ENCODE data around the gene UTRN. TPM values are rescaled to one million over a fixed set of nuclear protein-coding genes. Genes with fewer than 3 reads are reported as not detected.

Gene UTRN
- total and polyA plus RNA-seq, 12 donors, result 7.6 to 194 (median 96.3) TPM

GRCh38 chr6:144316862-144317195, 31.7 kb downstream of the UTRN start:
- Histone ChIP-seq H3K27ac (peak overlapping the region in 1 of 5 donors; percentile 14), H3K36me3 (replicated peaks in 1 of 2) (no peaks in the 10 kb centered on the region), H3K27me3 (no peaks in the 10 kb centered on the region), H3K9me3 (replicated peaks in 1 of 3) (no peaks in the 10 kb centered on the region), H3K4me1 (replicated peaks in 1 of 2) (peaks cover 21 to 33% of the 10 kb centered on the region in 2 donors), H3K4me3 (no peak overlapping the region)
- no peak for DNase-seq
- TF ChIP-seq CTCF (IDR thresholded peaks at IDR 0.05), result no peak
- no peak for TF ChIP-seq POLR2A (IDR thresholded peaks at IDR 0.05)
- intact Hi-C loops (cut with DNase I), result no loop called here

- DNase-seq, result no peak
- Histone ChIP-seq H3K9me3 (replicated peaks in 1 of 3) (no peaks in the 10 kb centered on the region), H3K4me3 (no peak overlapping the region), H3K36me3 (replicated peaks in 1 of 2) (no peaks in the 10 kb centered on the region), H3K27me3 (no peaks in the 10 kb centered on the region), H3K27ac (no peak overlapping the region), H3K4me1 (replicated peaks in 1 of 2) (peaks cover 25 to 33% of the 10 kb centered on the region in 2 donors)
- intact Hi-C loops (cut with DNase I), result no loop called here
- TF ChIP-seq POLR2A (IDR thresholded peaks at IDR 0.05) (no peak), CTCF (IDR thresholded peaks at IDR 0.05) (no peak)
- WGBS, 4 donors, result 50 to 70% (median 59%) methylated on average over 2 of the region's 2 CpGs
Observed at GRCh38 chr6:144317736-144318135, 32.6 kb downstream of the UTRN start.

GRCh38 chr6:144319211-144319610, 34.1 kb downstream of the UTRN start:
- no peak for TF ChIP-seq POLR2A (IDR thresholded peaks at IDR 0.05)
- TF ChIP-seq CTCF (IDR thresholded peaks at IDR 0.05), result no peak
- WGBS, 4 donors, result 59 to 67% (median 64%) methylated on average over 4 of the region's 4 CpGs
- peaks cover 15 to 24% of the 10 kb centered on the region in 2 donors for H3K4me1 ChIP-seq (replicated peaks in 1 of 2)
- DNase-seq, result no peak
- H3K9me3 ChIP-seq (replicated peaks in 1 of 3), result no peaks in the 10 kb centered on the region
- H3K36me3 ChIP-seq (replicated peaks in 1 of 2), result no peaks in the 10 kb centered on the region
- no peak overlapping the region for H3K27ac ChIP-seq
- intact Hi-C loops (cut with DNase I), result no loop called here
- H3K4me3 ChIP-seq, result no peak overlapping the region
- H3K27me3 ChIP-seq, result no peaks in the 10 kb centered on the region

GRCh38 chr6:144320741-144321140, 35.6 kb downstream of the UTRN start:
- Histone ChIP-seq H3K9me3 (replicated peaks in 1 of 3) (no peaks in the 10 kb centered on the region), H3K4me1 (replicated peaks in 1 of 2) (peaks cover 4 to 11% of the 10 kb centered on the region in 2 donors), H3K27ac (no peak overlapping the region), H3K36me3 (replicated peaks in 1 of 2) (no peaks in the 10 kb centered on the region), H3K27me3 (no peaks in the 10 kb centered on the region), H3K4me3 (no peak overlapping the region)
- DNase-seq, result no peak
- intact Hi-C loops (cut with DNase I), result no loop called here
- 66 to 75% (median 69%) methylated on average over 5 of the region's 5 CpGs for WGBS, 4 donors
- TF ChIP-seq CTCF (IDR thresholded peaks at IDR 0.05) (no peak), POLR2A (IDR thresholded peaks at IDR 0.05) (no peak)
